Stromal cell of bone marrow (primary cell): ENCODE measurements around the gene ATP13A1.

Experiments
- DNase-seq: peaks from one replicate; pipeline ENCODE4 v3.0.0-alpha.2; 2012; ENCODE audit warnings: low read depth

The ATP13A1 gene

GRCh38 chr19:19662871-19663255, 613 bp downstream of the ATP13A1 start:
- DNase-seq, result no peak

GRCh38 chr19:19662344-19662743, 1.1 kb downstream of the ATP13A1 start:
- DNase-seq, result no peak

- no peak for DNase-seq
Measured at GRCh38 chr19:19661675-19662251, 1.7 kb downstream of the ATP13A1 start.

GRCh38 chr19:19661141-19661674, 2.3 kb downstream of the ATP13A1 start:
- DNase-seq, result no peak

GRCh38 chr19:19659646-19660245, 3.7 kb downstream of the ATP13A1 start:
- DNase-seq, result no peak

- no peak for DNase-seq
Measured at GRCh38 chr19:19657397-19657783, 6.1 kb downstream of the ATP13A1 start.

GRCh38 chr19:19656451-19657396, 6.8 kb downstream of the ATP13A1 start:
- no peak for DNase-seq

- no peak for DNase-seq
Measured at GRCh38 chr19:19655641-19656343, 7.7 kb downstream of the ATP13A1 start.

GRCh38 chr19:19655051-19655594, 8.4 kb downstream of the ATP13A1 start:
- DNase-seq, result no peak

GRCh38 chr19:19654441-19654840, 9.0 kb downstream of the ATP13A1 start:
- no peak for DNase-seq

GRCh38 chr19:19653597-19654147, 9.8 kb downstream of the ATP13A1 start:
- no peak for DNase-seq

GRCh38 chr19:19652482-19653295, 10.8 kb downstream of the ATP13A1 start:
- no peak for DNase-seq

- no peak for DNase-seq
Measured at GRCh38 chr19:19651076-19651475, 12.4 kb downstream of the ATP13A1 start.

- no peak for DNase-seq
Measured at GRCh38 chr19:19650331-19650730, 13.1 kb downstream of the ATP13A1 start.

GRCh38 chr19:19649580-19649995, 13.9 kb downstream of the ATP13A1 start:
- DNase-seq, result no peak

- DNase-seq, result no peak
Measured at GRCh38 chr19:19649155-19649554, 14.3 kb downstream of the ATP13A1 start.

- DNase-seq, result no peak
Measured at GRCh38 chr19:19647037-19647835, 16.2 kb downstream of the ATP13A1 start.

- no peak for DNase-seq
Measured at GRCh38 chr19:19645233-19645870, 18.1 kb downstream of the ATP13A1 start.

- no peak for DNase-seq
Measured at GRCh38 chr19:19644054-19644388, 19.5 kb downstream of the ATP13A1 start.
